Measurements from ENCODE around the gene VAMP2. TPM values are rescaled to one million over a fixed set of nuclear protein-coding genes. Genes with fewer than 3 reads are reported as not detected.

Gene VAMP2
- total RNA-seq, 1 donor from 2014 or later = 97.7 TPM

DNA sequence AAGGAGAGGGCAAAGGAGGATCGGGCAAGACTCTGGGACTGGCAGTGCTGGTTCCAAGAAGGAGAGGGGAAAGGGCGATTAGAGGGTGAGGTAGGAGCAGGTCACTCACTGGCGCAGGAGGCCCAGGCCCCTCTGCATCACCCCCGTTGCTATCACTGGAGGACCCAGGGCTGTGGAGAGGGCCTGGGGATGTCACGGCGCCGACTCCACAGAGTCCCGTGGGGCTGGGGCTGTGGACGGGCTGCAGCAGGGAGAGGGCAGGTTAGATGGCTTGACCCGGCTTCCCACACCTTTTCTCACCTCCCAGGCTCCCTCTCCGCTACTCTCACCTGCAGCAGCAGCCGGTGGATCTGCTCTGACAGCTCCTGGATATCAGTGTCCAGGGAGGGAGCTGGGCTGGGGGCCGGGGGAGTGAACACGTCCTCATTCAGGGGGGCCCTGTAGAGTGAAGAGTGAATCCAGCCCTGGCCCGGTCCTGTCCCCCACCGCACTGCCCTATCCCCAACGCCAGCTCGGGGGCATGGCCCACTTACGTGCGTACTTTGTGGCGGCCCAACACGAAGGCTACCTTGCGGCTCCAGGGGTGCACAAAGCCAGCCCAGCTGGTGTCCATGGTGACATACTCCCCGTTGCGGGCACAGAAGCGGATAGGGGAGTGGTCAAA lies 15.5 kb downstream of the VAMP2 start:
- TF ChIP-seq, protein P1, sequence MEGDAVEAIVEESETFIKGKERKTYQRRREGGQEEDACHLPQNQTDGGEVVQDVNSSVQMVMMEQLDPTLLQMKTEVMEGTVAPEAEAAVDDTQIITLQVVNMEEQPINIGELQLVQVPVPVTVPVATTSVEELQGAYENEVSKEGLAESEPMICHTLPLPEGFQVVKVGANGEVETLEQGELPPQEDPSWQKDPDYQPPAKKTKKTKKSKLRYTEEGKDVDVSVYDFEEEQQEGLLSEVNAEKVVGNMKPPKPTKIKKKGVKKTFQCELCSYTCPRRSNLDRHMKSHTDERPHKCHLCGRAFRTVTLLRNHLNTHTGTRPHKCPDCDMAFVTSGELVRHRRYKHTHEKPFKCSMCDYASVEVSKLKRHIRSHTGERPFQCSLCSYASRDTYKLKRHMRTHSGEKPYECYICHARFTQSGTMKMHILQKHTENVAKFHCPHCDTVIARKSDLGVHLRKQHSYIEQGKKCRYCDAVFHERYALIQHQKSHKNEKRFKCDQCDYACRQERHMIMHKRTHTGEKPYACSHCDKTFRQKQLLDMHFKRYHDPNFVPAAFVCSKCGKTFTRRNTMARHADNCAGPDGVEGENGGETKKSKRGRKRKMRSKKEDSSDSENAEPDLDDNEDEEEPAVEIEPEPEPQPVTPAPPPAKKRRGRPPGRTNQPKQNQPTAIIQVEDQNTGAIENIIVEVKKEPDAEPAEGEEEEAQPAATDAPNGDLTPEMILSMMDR (IDR thresholded peaks at IDR 0.05) = no peak
- peaks cover 70% of the 10 kb centered on the region for H3K36me3 Mint-ChIP-seq (ENCODE audit: low read depth)
- intact Hi-C loops (cut with micrococcal nuclease) = no loop called here
- H3K27me3 Mint-ChIP-seq = no peaks in the 10 kb centered on the region
- no peak for ATAC-seq (ENCODE audit: low read depth)
- POLR2A ChIA-PET = interaction anchor here (1.1 to 2.9 kb wide), 3 partner anchors 8 to 100 kb away, joined by 4 to 11 read pairs (median 6); partner anchors contain the start of gene CTC1
- H3K9me3 Mint-ChIP-seq = no peaks in the 10 kb centered on the region
- no peak overlapping the region for H3K4me3 Mint-ChIP-seq
- CTCF ChIA-PET = interaction anchor here (1.4 kb wide), 1 partner anchor 9 kb away, joined by 3 read pairs; no protein-coding TSS in a partner anchor
- DNase-seq = no peak
- no peak overlapping the region for H3K27ac Mint-ChIP-seq
- peaks cover 17% of the 10 kb centered on the region for H3K4me1 Mint-ChIP-seq

DNA sequence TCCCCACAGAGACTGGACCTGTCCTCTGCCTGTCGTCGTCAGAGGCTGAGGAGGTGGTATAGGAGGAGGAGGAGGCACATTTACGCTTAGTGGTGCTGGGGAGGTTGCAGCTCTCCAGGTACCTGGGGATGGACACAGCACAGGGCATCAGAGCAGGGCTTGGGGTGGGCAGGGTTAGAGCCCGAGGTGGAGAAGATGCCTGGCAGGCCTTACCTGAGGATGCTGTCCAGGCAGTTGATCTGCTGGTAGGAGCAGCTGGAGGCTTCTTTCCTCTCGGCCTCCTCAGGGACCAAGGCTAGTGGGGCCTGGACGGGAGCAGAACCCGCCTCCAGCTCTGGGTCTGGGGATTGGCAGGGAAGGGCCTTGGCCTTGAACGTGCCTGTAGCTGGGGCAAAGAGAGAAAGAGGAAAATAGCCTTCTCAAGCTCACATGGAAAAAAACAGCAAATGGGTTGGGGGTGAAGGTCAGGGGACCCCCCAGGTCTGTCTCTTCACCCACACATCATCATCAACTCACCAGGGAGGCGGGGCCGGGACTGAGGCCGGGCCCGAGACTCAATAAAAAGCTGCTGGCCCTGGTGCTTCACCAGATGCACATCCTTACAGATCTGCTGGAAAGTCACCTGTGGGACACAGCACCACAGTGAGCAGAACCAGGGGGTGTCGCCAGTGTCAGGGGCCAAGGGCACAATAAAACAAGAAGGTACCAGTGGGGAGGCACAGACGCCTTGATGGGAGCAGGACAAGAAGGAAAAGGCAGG lies 16.2 kb downstream of the VAMP2 start:
- no peaks in the 10 kb centered on the region for H3K27me3 Mint-ChIP-seq
- CTCF ChIA-PET = interaction anchor here (1.4 kb wide), 1 partner anchor 10 kb away, joined by 3 read pairs; no protein-coding TSS in a partner anchor

DNA sequence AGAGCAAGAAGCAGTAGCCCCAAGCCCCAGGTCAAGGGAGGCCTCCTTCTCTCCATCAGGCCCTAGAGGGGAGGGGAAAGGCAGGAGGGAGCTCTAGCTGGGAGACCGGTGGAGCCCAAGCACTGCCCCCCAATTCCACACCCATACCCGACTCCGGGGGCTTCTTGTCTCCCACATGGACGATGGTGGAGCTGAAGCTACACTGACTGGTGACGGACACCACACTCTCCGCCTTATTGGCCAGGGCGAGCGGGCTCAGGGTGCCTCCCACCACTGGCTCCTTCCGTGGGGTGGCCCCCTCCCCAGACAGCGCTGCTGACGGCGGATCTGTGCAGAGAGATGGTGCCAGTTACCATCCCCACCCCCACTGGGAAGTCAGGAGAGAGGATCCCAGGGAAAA lies 16.9 kb downstream of the VAMP2 start:
- CTCF ChIA-PET = interaction anchor here (1.4 kb wide), 1 partner anchor 11 kb away, joined by 3 read pairs; no protein-coding TSS in a partner anchor
- Mint-ChIP-seq H3K9me3 (no peaks in the 10 kb centered on the region), H3K4me1 (peaks cover 6% of the 10 kb centered on the region), H3K27ac (no peak overlapping the region), H3K4me3 (no peak overlapping the region), H3K27me3 (no peaks in the 10 kb centered on the region), H3K36me3 (ENCODE audit: low read depth) (peaks cover 78% of the 10 kb centered on the region)
- TF ChIP-seq, protein P1 (IDR thresholded peaks at IDR 0.05) = no peak
- DNase-seq = no peak
- intact Hi-C loops (cut with micrococcal nuclease) = no loop called here
- ATAC-seq (ENCODE audit: low read depth) = no peak
- POLR2A ChIA-PET = interaction anchor here (0.6 to 2.9 kb wide), 3 partner anchors 10 to 150 kb away, joined by 3 to 11 read pairs (median 4); partner anchors contain the start of genes CTC1 and SLC25A35

More for the DNA sequence above, 16.2 kb downstream of the VAMP2 start:
- POLR2A ChIA-PET = interaction anchor here (1.5 to 2.9 kb wide), 2 partner anchors 10 to 101 kb away, joined by 4 to 11 read pairs; partner anchors contain the start of gene CTC1
- Mint-ChIP-seq H3K36me3 (ENCODE audit: low read depth) (peaks cover 72% of the 10 kb centered on the region), H3K4me1 (peaks cover 11% of the 10 kb centered on the region), H3K27ac (no peak overlapping the region), H3K9me3 (no peaks in the 10 kb centered on the region), H3K4me3 (no peak overlapping the region)
- no peak for ATAC-seq (ENCODE audit: low read depth)
- no peak for DNase-seq
- intact Hi-C loops (cut with micrococcal nuclease) = no loop called here
- TF ChIP-seq, protein P1 (IDR thresholded peaks at IDR 0.05) = no peak

DNA sequence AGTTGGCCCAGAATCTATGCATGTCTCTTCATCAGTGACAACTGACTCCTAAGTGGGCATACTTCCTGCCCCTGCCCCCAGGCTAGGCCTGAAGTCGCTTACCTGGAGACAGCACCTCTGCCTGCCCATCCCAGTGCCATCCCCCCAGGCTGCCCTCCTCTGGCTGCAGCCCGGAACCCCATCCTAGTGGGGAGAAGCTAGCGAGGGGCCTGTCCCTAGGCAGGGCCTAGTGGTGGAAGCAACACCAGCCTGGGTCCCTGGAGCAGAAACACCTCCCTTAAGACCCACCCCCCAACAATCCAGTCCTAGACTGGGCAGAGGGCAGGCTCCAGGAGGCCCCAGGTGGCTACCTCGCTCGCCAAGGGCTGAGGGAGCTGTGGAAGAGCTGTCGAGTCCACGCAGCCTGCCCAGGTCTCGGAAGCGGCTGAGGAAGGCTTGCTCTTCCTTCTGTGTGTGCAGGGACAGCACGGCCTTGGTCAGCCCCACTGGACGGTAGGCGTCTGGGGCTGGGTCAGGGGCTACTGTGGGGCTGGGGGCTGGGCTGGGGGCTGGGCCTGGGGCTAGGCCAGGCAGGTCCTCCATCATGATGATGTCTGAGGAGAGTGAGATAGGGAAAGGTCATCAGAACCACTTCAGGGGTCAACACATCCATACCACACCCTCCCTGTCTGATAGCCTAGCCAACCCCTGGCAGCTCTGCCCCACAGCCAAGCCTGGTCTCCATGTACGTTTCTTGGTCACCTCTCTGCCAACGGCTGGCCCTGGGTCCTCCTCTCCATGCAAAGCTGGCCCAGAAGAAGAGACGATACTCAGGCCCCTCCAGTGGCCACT lies 18.1 kb downstream of the VAMP2 start:
- H3K36me3 Mint-ChIP-seq (ENCODE audit: low read depth) = peaks cover 78% of the 10 kb centered on the region
- H3K4me1 Mint-ChIP-seq = no peaks in the 10 kb centered on the region
- ChIA-PET CTCF (no interaction called here), POLR2A (interaction anchor here (1.1 to 2.9 kb wide), 2 partner anchors 12 to 14 kb away, joined by 3 to 11 read pairs; no protein-coding TSS in a partner anchor)
- H3K27me3 Mint-ChIP-seq = no peaks in the 10 kb centered on the region
- TF ChIP-seq, protein P1 (IDR thresholded peaks at IDR 0.05) = no peak
- ATAC-seq (ENCODE audit: low read depth) (no peak), DNase-seq (no peak)
- intact Hi-C loops (cut with micrococcal nuclease) = no loop called here
- no peak overlapping the region for H3K4me3 Mint-ChIP-seq
- no peak overlapping the region for H3K27ac Mint-ChIP-seq
- H3K9me3 Mint-ChIP-seq = no peaks in the 10 kb centered on the region

All from activated B cell treated with CpG ODN at 0.5 μM for 24 hours (primary cell).